CD4-positive, alpha-beta T cell treated with Interleukin-4 for 4 hours (primary cell): ENCODE data around the gene KRT9.
"Not testable (repeated sequence)": the region's sequence is repeated elsewhere in the genome, so short reads cannot be mapped to it uniquely, and the experiment has no call there.

Experiments
- DNase-seq: peaks from one replicate; pipeline ENCODE4 v3.0.0-alpha.2; 2020

KRT9 gene

GRCh38 chr17:41571561-41572434 lies at the start of gene KRT9:
Gene KRT9, minus strand, starts transcription at chr17:41572059. Its CDS starts 67 bp downstream, at chr17:41571992.
- no peak for DNase-seq

- DNase-seq, result not testable (repeated sequence)
Measured at GRCh38 chr17:41621435-41621817, 49.6 kb upstream of the KRT9 start.

- DNase-seq, result no peak
Measured at GRCh38 chr17:41620583-41621434, 49.0 kb upstream of the KRT9 start.

- DNase-seq, result not testable (repeated sequence)
Measured at GRCh38 chr17:41619927-41620582, 48.2 kb upstream of the KRT9 start.

- DNase-seq, result no peak
Measured at GRCh38 chr17:41619036-41619926, 47.4 kb upstream of the KRT9 start.

GRCh38 chr17:41618341-41619035 lies 46.6 kb upstream of the KRT9 start:
- no peak for DNase-seq

GRCh38 chr17:41617698-41618097 lies 45.8 kb upstream of the KRT9 start:
- no peak for DNase-seq

GRCh38 chr17:41617136-41617535 lies 45.3 kb upstream of the KRT9 start:
- DNase-seq, result no peak

GRCh38 chr17:41616486-41616885 lies 44.6 kb upstream of the KRT9 start:
- DNase-seq, result not testable (repeated sequence)

- no peak for DNase-seq
Measured at GRCh38 chr17:41615454-41615853, 43.6 kb upstream of the KRT9 start.

- DNase-seq, result not testable (repeated sequence)
Measured at GRCh38 chr17:41614767-41615166, 42.9 kb upstream of the KRT9 start.

- DNase-seq, result no peak
Measured at GRCh38 chr17:41614098-41614497, 42.2 kb upstream of the KRT9 start.

- no peak for DNase-seq
Measured at GRCh38 chr17:41613277-41614082, 41.6 kb upstream of the KRT9 start.

- not testable (repeated sequence) for DNase-seq
Measured at GRCh38 chr17:41612376-41613160, 40.7 kb upstream of the KRT9 start, which contains the start of gene KRT16. Gene KRT16, minus strand, starts transcription at chr17:41612767. Its CDS starts 79 bp downstream, at chr17:41612688.

GRCh38 chr17:41610965-41611640 lies 39.2 kb upstream of the KRT9 start:
- no peak for DNase-seq

GRCh38 chr17:41610061-41610517 lies 38.2 kb upstream of the KRT9 start:
- not testable (repeated sequence) for DNase-seq

GRCh38 chr17:41606930-41607329 lies 35.1 kb upstream of the KRT9 start:
- DNase-seq, result not testable (repeated sequence)

- DNase-seq, result no peak
Measured at GRCh38 chr17:41602524-41602923, 30.7 kb upstream of the KRT9 start.

GRCh38 chr17:41600318-41600717 lies 28.5 kb upstream of the KRT9 start:
- DNase-seq, result no peak
